HG02870 (cell line): Measurements from ENCODE around the gene CYB561D1.

Experiments used
- ATAC-seq: cut with Tn5 transposase; IDR thresholded peaks from one replicate; pipeline ENCODE4 v1.9.1; 2021; ENCODE audit warnings: mild to moderate bottlenecking, moderate library complexity; ENCODE audit not compliant: unreplicated experiment

The CYB561D1 gene

GRCh38 chr1:109499661-109500536, 6.0 kb downstream of the CYB561D1 start:
- ATAC-seq, result no peak

DNA sequence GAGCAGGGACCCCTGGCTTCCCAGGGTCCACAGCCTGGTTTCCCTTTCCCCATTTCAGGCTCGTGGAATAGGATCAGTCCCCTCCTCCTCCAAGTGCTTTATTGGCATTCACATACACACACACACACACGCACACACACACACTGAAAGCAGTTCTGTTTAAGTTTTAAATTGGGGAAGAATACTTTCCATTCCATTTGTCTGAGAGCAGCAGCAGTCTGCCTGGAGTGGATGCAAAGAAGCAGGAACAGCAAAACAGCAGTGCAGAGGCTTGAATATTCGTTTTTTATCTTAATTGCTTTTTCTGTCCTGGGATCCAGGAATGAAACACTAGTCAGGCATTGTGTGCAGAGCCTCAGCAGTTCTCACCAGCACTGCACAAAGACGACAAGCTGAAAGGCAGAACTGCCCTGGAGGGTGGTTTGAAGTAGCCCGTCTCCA, 7.1 kb downstream of the CYB561D1 start:
- no peak for ATAC-seq

- no peak for ATAC-seq
Measured at GRCh38 chr1:109501644-109502363, 7.9 kb downstream of the CYB561D1 start.

DNA sequence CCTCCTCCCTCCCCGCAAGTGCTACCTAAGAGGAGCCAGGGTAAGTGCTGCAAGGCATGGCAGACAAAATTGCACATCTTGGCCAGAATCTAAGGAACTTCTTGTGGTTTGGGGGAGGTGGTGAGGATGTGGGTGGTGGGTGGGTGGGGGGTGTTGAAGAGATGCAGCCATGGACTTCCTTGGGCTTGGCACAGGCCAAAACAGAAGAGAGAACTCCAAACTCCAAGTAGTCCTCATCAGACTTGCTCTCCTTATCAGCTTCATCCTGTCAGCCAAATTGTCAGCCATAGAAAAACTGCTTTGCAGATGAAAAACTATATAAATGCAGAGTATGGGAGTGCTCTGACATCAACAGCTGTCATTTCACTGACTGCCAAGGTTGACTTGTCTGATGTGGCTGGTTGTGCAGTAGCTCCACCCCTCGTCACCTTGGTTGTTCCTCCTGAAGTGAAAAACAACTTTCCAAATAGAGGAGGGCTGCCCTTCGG, 8.5 kb downstream of the CYB561D1 start:
- ATAC-seq, result no peak

- no peak for ATAC-seq
Measured at GRCh38 chr1:109503935-109504334, 10.0 kb downstream of the CYB561D1 start.

GRCh38 chr1:109504974-109505373, 11.1 kb downstream of the CYB561D1 start:
- ATAC-seq, result no peak

- ATAC-seq, result no peak
Measured at GRCh38 chr1:109508001-109508872, 14.3 kb downstream of the CYB561D1 start.

- ATAC-seq, result no peak
Measured at GRCh38 chr1:109508873-109509175, 14.9 kb downstream of the CYB561D1 start.

GRCh38 chr1:109509176-109510134, 15.6 kb downstream of the CYB561D1 start, which contains the start of gene AMIGO1:
Gene AMIGO1, minus strand, starts transcription at chr1:109509727. Its CDS starts 815 bp downstream, at chr1:109508912.
- ATAC-seq, result no peak

DNA sequence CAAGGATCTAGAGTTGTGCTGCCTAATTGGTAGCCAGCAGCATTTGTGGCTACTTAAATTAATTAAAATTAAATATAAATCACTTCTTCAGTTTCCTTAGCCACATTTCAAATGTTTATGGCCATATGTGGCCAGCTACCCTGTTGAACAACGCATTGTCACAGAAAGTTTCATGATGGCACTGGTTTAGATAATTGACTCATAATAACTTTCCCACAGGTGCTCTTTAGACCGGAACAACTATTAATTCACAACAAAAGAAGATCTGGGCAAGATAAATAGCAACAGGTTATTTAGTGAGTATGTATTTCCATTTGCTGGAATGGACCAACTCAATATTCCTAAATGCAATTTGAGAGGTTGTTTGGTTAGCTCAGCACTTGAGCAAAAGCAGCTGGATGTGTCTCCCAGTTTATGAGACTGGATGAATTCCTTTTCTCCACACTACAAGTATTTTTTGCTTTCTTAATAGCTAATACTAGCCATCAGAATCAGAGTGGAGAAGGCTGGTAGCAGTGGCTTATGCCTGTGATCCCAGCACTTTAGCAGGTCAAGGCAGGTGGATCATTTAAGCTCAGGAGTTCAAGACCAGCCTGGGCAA, 19.3 kb downstream of the CYB561D1 start:
- ATAC-seq, result no peak

GRCh38 chr1:109514846-109515245, 21.0 kb downstream of the CYB561D1 start:
- ATAC-seq, result no peak

DNA sequence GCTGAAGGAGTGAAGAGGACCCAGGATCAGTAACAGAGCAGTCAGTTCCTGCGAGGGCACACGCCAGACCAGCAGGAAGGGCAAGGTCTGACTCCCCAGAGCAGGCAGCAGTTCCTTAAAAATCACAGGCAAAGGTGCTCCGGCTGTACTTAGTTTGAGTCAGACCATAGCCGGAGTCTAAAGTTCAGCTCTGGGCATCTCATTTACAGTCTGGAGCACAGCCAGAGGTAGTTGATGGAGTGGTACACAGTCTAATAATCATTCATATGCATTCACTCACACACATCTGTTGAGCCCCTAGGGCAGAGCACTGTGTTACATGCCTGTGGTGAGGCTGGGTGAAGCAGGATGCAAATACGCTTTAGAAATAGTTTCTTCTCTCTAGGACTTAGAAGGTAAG, 23.0 kb downstream of the CYB561D1 start:
- no peak for ATAC-seq

DNA sequence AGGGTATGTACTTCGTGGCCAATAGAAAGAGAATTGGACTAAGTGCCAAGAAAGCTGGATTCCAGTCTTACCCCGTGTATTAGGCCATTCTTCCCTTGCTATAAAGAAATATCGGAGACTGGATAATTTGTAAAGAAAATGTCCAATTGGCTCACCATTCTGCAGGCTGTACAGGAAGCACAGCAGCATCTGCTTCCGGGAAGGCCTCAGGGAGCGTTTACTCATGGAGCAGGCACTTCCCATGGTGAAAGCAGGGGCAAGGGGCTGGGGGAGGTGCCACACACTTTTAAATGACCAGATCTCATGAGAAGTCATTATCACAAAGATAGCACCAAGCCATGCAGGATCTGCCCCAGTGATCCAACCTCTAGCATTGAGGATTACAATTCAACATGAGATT, 23.4 kb downstream of the CYB561D1 start:
- ATAC-seq, result no peak

- no peak for ATAC-seq
Measured at GRCh38 chr1:109521002-109521951, 27.4 kb downstream of the CYB561D1 start.

GRCh38 chr1:109522026-109522425, 28.1 kb downstream of the CYB561D1 start:
- no peak for ATAC-seq

- ATAC-seq, result no peak
Measured at GRCh38 chr1:109523706-109524105, 29.8 kb downstream of the CYB561D1 start.

GRCh38 chr1:109527098-109527811, 33.4 kb downstream of the CYB561D1 start:
- peak; percentile 76 for ATAC-seq
